Hepatocyte (in vitro differentiated cells): ENCODE measurements around the gene ACOT12.

ENCODE experiments used
- CTCF ChIP-seq: fragments of 200-600 bp; sonication (generic); IDR thresholded peaks from 2 replicates; pipeline ENCODE4 v1.5.1; 2016; ENCODE audit warnings: antibody characterized with exemption, mild to moderate bottlenecking; ENCODE audit not compliant: poor library complexity
- EZH2 ChIP-seq: fragments of 200-600 bp; sonication (generic); IDR thresholded peaks from 2 replicates; pipeline ENCODE4 v1.6.1; 2016; ENCODE audit warnings: antibody characterized with exemption, mild to moderate bottlenecking, borderline replicate concordance

- TF ChIP-seq EZH2: no peak
- TF ChIP-seq CTCF: no peak
These were observed 33.3 kb downstream of the ACOT12 start for GRCh38 chr5:81360640-81361039.
